Stimulated activated effector memory CD8-positive, alpha-beta T cell treated with anti-CD3 and anti-CD28 coated beads, Interleukin-12 subunit alpha, Interleukin-12 subunit beta, amount 100 ng/mL, for 72 hours (primary cell): ENCODE results near the gene TCEA3.

ENCODE experiments used
- ATAC-seq: fragments of 150-1000 bp; cut with Tn5 transposase; 2 replicates; pipeline ENCODE4 v1.10.0; 2021
- DNase-seq, 2 donors: peaks; one replicate each; pipeline ENCODE4 v3.0.0; 2021 to 2022; ENCODE audit warnings: low spot score in 2 of 2
- H3K27ac Mint-ChIP-seq: one replicate; pipeline ENCODE4 v1.8.0; 2022; ENCODE audit warnings: mild to moderate bottlenecking, mixed read lengths
- H3K36me3 Mint-ChIP-seq: one replicate; pipeline ENCODE4 v1.8.0; 2022; ENCODE audit warnings: mild to moderate bottlenecking, mixed read lengths
- H3K4me1 Mint-ChIP-seq: one replicate; pipeline ENCODE4 v1.8.0; 2022; ENCODE audit warnings: mixed read lengths
- H3K4me3 Mint-ChIP-seq: one replicate; pipeline ENCODE4 v1.8.0; 2022; ENCODE audit warnings: mild to moderate bottlenecking, mixed read lengths
- H3K9me3 Mint-ChIP-seq: one replicate; pipeline ENCODE4 v1.8.0; 2022; ENCODE audit warnings: mixed read lengths

The TCEA3 gene

GRCh38 chr1:23453455-23454000 is 29.0 kb upstream of the TCEA3 start:
- peak overlapping the region; percentile 8 for H3K27ac Mint-ChIP-seq
- H3K36me3 Mint-ChIP-seq: no peaks in the 10 kb centered on the region
- H3K4me3 Mint-ChIP-seq: no peak overlapping the region
- DNase-seq (no peak), ATAC-seq (no peak)
- H3K4me1 Mint-ChIP-seq: peaks cover 37% of the 10 kb centered on the region
- no peaks in the 10 kb centered on the region for H3K9me3 Mint-ChIP-seq

DNA sequence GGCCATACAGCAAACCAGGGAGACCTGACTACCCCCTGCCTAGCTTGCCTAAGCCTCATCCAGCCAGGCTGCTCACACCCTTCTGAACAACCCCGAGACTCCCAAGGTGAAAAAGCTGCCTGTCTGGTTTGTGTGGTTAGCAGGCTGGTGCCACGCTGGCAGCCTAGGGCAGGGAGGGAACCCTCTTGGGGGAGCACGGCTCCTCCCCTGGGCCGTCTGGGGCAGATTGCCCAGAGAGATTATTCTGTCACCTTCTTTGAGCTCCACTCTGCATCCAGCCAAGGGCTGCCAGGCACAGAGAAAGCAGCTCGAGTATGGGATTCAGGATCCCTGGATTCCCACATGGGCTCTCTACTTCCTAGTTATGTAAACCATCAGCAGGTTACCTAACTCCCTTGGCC is 27.5 kb upstream of the TCEA3 start:
- peak; percentile 71 for ATAC-seq
- Mint-ChIP-seq H3K9me3 (no peaks in the 10 kb centered on the region), H3K4me1 (peaks cover 37% of the 10 kb centered on the region), H3K36me3 (no peaks in the 10 kb centered on the region), H3K27ac (peak overlapping the region; percentile 81), H3K4me3 (no peak overlapping the region)
- DNase-seq: no peak

DNA sequence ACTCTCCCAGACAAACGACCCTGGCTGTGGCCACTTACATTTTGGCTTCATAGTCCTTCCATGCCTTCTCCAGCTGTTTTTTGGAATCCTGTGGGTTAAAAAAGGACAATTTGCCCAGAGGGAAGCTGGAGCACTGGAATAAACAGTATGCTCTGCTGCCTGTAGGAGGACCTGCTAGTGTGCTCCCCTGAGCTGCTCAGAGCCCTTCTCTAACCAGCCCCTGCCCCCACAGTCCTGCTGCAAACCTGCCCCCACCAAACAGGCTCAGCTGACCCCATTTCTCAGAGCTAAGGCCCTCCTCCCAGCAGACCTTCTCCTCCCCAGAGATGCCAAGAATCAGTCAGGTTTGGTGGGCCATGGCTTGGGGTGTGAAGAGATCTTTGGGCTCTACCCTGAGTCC is 26.9 kb upstream of the TCEA3 start:
- Mint-ChIP-seq H3K27ac (peak overlapping the region; percentile 81), H3K9me3 (no peaks in the 10 kb centered on the region), H3K36me3 (no peaks in the 10 kb centered on the region), H3K4me3 (no peak overlapping the region), H3K4me1 (peaks cover 34% of the 10 kb centered on the region)
- ATAC-seq: peak; percentile 29
- no peak for DNase-seq

GRCh38 chr1:23450894-23451293 is 26.3 kb upstream of the TCEA3 start:
- no peak overlapping the region for H3K27ac Mint-ChIP-seq
- H3K4me3 Mint-ChIP-seq: no peak overlapping the region
- no peaks in the 10 kb centered on the region for H3K36me3 Mint-ChIP-seq
- no peaks in the 10 kb centered on the region for H3K9me3 Mint-ChIP-seq
- no peak for DNase-seq
- ATAC-seq: no peak
- H3K4me1 Mint-ChIP-seq: peaks cover 30% of the 10 kb centered on the region

GRCh38 chr1:23449958-23450357 is 25.4 kb upstream of the TCEA3 start:
- no peak for ATAC-seq
- Mint-ChIP-seq H3K9me3 (no peaks in the 10 kb centered on the region), H3K27ac (no peak overlapping the region), H3K36me3 (no peaks in the 10 kb centered on the region), H3K4me3 (no peak overlapping the region), H3K4me1 (peaks cover 22% of the 10 kb centered on the region)
- DNase-seq: no peak

DNA sequence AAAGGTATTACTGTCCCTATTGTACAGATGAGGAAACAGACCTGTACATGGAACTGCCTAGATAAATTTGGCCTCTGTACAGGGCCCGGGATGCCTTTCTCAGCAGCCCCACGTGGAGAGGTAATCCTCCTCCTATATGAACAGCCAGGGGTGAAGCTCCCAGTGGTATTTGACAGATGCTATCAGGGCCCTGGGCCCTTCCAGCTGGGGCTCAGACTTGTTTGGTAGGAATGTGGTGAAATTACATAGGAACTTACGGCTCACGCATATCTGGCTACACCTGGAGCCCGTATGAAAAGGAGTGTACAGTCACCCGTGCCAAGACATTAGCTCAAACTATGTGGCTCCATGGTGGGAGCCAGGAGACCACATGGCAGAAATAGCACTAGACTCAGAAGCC is 24.8 kb upstream of the TCEA3 start:
- no peak overlapping the region for H3K4me3 Mint-ChIP-seq
- H3K36me3 Mint-ChIP-seq: no peaks in the 10 kb centered on the region
- ATAC-seq: no peak
- no peak for DNase-seq
- H3K27ac Mint-ChIP-seq: no peak overlapping the region
- peaks cover 21% of the 10 kb centered on the region for H3K4me1 Mint-ChIP-seq
- no peaks in the 10 kb centered on the region for H3K9me3 Mint-ChIP-seq

DNA sequence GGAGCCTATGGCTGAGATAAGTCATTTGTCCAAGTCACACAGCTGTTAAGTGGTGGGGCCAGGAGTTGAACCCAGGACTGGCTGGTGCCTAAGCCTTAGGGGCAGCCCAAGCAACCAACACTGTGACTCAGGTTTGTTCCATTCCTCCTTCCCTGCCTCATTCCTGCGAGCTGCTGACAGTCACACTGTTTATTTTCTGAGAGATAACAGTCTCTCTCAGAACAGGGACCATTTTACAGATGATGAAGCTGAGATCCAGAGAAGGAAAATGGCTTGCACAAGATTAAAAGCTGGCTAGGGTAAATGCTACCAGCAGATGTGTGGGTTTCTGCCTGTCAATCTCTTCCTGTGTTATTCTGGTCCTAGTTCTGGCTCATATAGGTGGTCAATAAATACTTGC is 24.3 kb upstream of the TCEA3 start:
- Mint-ChIP-seq H3K4me3 (no peak overlapping the region), H3K27ac (no peak overlapping the region), H3K4me1 (peaks cover 21% of the 10 kb centered on the region), H3K36me3 (no peaks in the 10 kb centered on the region), H3K9me3 (no peaks in the 10 kb centered on the region)
- ATAC-seq (no peak), DNase-seq (no peak)

- peaks cover 6% of the 10 kb centered on the region for H3K4me1 Mint-ChIP-seq
- DNase-seq: no peak
- no peak overlapping the region for H3K4me3 Mint-ChIP-seq
- H3K36me3 Mint-ChIP-seq: no peaks in the 10 kb centered on the region
- H3K9me3 Mint-ChIP-seq: no peaks in the 10 kb centered on the region
- no peak overlapping the region for H3K27ac Mint-ChIP-seq
- ATAC-seq: no peak
These were observed 22.2 kb upstream of the TCEA3 start for GRCh38 chr1:23446661-23447310.

GRCh38 chr1:23444596-23445390 is 20.2 kb upstream of the TCEA3 start:
- Mint-ChIP-seq H3K36me3 (no peaks in the 10 kb centered on the region), H3K4me3 (no peak overlapping the region), H3K4me1 (no peaks in the 10 kb centered on the region), H3K9me3 (no peaks in the 10 kb centered on the region), H3K27ac (no peak overlapping the region)
- DNase-seq: no peak
- ATAC-seq: no peak

DNA sequence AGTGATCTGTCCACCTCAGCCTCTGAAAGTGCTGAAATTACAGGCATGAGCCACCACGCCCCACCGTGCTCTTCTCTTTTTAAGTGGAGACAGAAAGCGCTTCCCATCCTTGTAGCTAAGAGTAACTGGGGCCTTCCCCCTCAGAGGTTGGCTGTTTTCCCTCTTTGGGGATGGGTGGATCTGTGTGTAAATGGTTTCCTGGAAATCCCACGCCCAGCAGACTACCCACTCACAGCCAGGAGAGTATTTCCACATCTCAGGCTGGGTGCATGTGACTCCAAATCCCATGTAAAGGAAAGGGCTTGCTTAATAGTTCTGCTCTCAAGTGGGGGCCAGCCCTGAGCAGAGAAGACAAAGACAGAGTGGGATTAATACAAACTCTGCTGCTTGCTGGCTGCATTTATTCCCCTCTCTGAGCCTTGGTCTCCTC is 19.6 kb upstream of the TCEA3 start:
- H3K4me1 Mint-ChIP-seq: no peaks in the 10 kb centered on the region

GRCh38 chr1:23442751-23443150 is 18.2 kb upstream of the TCEA3 start:
- no peak overlapping the region for H3K27ac Mint-ChIP-seq
- ATAC-seq (no peak), DNase-seq (no peak)
- no peaks in the 10 kb centered on the region for H3K4me1 Mint-ChIP-seq
- H3K9me3 Mint-ChIP-seq: no peaks in the 10 kb centered on the region
- no peak overlapping the region for H3K4me3 Mint-ChIP-seq
- no peaks in the 10 kb centered on the region for H3K36me3 Mint-ChIP-seq

More for the DNA sequence above, 19.6 kb upstream of the TCEA3 start:
- Mint-ChIP-seq H3K4me3 (no peak overlapping the region), H3K27ac (no peak overlapping the region), H3K9me3 (no peaks in the 10 kb centered on the region), H3K36me3 (no peaks in the 10 kb centered on the region)
- no peak for DNase-seq
- ATAC-seq: no peak

GRCh38 chr1:23441446-23442148 is 17.0 kb upstream of the TCEA3 start:
- DNase-seq (no peak), ATAC-seq (no peak)
- H3K36me3 Mint-ChIP-seq: no peaks in the 10 kb centered on the region
- H3K4me3 Mint-ChIP-seq: no peak overlapping the region
- no peaks in the 10 kb centered on the region for H3K9me3 Mint-ChIP-seq
- H3K27ac Mint-ChIP-seq: peak overlapping the region; percentile 61
- no peaks in the 10 kb centered on the region for H3K4me1 Mint-ChIP-seq

DNA sequence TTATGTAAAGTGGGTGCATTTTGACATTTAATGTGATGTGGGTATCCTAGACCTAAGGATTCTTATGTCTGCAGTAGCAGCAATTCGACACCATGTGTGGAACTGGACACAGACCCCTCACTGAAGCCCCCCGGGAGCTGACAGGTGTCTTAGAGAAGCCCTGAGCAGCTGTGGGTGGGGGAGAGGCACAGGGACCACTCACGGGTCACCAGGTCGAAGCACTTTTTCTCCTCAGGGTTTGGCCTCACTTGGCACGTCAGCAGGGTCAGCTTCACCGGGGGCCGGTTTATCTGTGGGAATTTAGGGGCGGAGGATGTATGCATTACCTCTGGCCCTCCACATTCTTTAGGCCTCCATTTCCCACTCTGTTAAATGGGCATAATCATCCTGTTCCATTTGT is 14.0 kb upstream of the TCEA3 start:
- ATAC-seq: no peak
- DNase-seq: no peak
- no peaks in the 10 kb centered on the region for H3K9me3 Mint-ChIP-seq
- no peaks in the 10 kb centered on the region for H3K4me1 Mint-ChIP-seq
- no peak overlapping the region for H3K4me3 Mint-ChIP-seq
- no peak overlapping the region for H3K27ac Mint-ChIP-seq
- H3K36me3 Mint-ChIP-seq: no peaks in the 10 kb centered on the region

DNA sequence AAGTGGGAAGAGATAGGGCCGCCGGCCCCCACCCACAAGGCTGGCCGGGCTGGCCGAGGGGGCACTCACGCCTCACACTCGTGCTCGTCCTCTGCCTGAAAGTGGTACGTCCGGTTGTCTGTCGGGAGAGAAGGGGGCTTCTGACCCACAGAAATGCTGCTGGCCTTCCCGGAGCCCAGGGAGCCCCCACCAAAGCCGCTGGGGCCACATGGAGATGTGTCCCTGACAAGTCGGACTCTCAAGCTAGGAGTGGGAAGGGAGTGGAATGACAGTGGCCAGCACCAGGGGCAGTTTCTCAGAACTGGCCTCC is 12.8 kb upstream of the TCEA3 start:
- no peak overlapping the region for H3K4me3 Mint-ChIP-seq
- H3K36me3 Mint-ChIP-seq: no peaks in the 10 kb centered on the region
- H3K9me3 Mint-ChIP-seq: no peaks in the 10 kb centered on the region
- ATAC-seq: no peak
- no peak for DNase-seq
- no peaks in the 10 kb centered on the region for H3K4me1 Mint-ChIP-seq
- H3K27ac Mint-ChIP-seq: no peak overlapping the region

DNA sequence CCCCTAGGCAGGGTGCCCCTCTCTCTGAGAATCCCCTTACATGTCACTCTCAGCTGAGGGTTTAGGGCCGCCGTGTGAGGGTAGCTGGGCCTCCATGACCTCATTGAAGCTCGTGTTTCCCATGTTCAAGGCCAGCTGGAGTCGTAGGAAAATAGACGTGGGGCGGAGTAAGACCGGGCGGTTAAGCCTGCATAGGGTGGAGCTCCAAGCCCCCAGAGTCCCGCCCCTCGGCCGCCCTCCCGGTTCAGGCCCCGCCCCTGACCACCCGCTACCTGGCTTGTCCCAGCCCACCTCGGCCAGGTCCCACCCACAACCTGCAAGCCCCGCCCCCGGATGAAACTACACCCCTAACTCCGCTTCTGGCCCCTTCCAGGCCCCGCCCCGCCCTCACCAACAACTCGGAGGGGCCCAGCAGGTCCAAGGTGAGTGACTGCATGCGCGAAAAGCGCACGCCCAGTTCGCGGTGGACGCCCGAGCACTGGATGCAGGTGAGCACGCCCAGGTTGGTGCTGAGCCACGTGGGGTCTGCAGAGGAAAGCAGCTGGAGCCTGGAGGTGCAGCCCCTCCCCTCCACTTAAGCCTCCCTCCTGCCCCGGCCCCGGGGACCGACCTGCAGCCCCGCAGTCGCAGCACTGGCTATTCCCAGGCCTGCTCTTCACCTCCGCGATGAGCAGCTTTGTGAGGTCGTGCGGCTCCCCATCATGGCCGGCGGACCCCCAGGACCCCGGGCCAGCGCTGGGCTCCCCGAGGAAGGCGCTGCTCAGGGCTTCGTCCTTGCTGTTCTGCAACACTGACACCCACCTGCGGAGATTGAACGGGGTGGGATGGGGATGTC is 12.2 kb upstream of the TCEA3 start:
- Mint-ChIP-seq H3K4me1 (no peaks in the 10 kb centered on the region), H3K36me3 (no peaks in the 10 kb centered on the region), H3K4me3 (no peak overlapping the region), H3K27ac (no peak overlapping the region), H3K9me3 (no peaks in the 10 kb centered on the region)
- DNase-seq (no peak), ATAC-seq (peak; percentile 52)
